GM12875 (cell line): ENCODE results near the gene DGKQ.

Experiments used
- H3K4me3 ChIP-seq: one replicate; pipeline ENCODE4 v1.5.1; 2011; ENCODE audit warnings: low read depth, low read length, control low read depth
- CTCF ChIP-seq: IDR thresholded peaks from 2 replicates; pipeline ENCODE4 v1.5.1; 2011; ENCODE audit warnings: low read depth, mild to moderate bottlenecking, control low read depth, inconsistent platforms, low read length, moderate library complexity, borderline replicate concordance; ENCODE audit not compliant: insufficient read depth

The DGKQ gene

GRCh38 chr4:1008840-1009541, 35.6 kb upstream of the DGKQ start:
- peak overlapping the region; percentile 51 for H3K4me3 ChIP-seq
- no peak for TF ChIP-seq CTCF

GRCh38 chr4:1006856-1007255, 33.5 kb upstream of the DGKQ start:
- no peak for TF ChIP-seq CTCF
- H3K4me3 ChIP-seq: no peak overlapping the region

- H3K4me3 ChIP-seq: no peak overlapping the region
- TF ChIP-seq CTCF: no peak
These were observed 31.5 kb upstream of the DGKQ start for GRCh38 chr4:1004557-1005485.

- TF ChIP-seq CTCF: no peak
- H3K4me3 ChIP-seq: no peak overlapping the region
These were observed 30.7 kb upstream of the DGKQ start for GRCh38 chr4:1004071-1004418.

GRCh38 chr4:1003271-1004070, 30.1 kb upstream of the DGKQ start:
- no peak overlapping the region for H3K4me3 ChIP-seq

More at GRCh38 chr4:1003271-1004070, 30.1 kb upstream of the DGKQ start:
- TF ChIP-seq CTCF: no peak
